Right atrium auricular region (tissue), 2 donors: ENCODE results near the gene INTS11. TPM values are rescaled to one million over a fixed set of nuclear protein-coding genes. Genes with fewer than 3 reads are reported as not detected.

ENCODE experiments used
- DNase-seq: peaks from one replicate; pipeline ENCODE4 v3.0.0-alpha.2; 2019; ENCODE audit warnings: low spot score
- H3K27ac ChIP-seq, 2 donors: fragments of 200-600 bp; sonication (generic); 1 replicate in 1 of 2; 2 replicates in 1 of 2; pipeline ENCODE4 v1.5.1; 2016 to 2019
- H3K27me3 ChIP-seq, 2 donors: fragments of 200-600 bp; sonication (generic); one replicate each; pipeline versions ENCODE4 v1.5.1 to v1.6.0; 2017 to 2019
- H3K36me3 ChIP-seq: fragments of 200-600 bp; sonication (generic); one replicate; pipeline ENCODE4 v1.5.1; 2016
- H3K4me1 ChIP-seq, 2 donors: fragments of 200-600 bp; sonication (generic); one replicate each; pipeline versions ENCODE4 v1.5.1 to v1.6.0; 2017 to 2019
- H3K4me3 ChIP-seq, 2 donors: fragments of 200-600 bp; sonication (generic); 1 replicate in 1 of 2; 2 replicates in 1 of 2; pipeline ENCODE4 v1.5.1; 2017 to 2019; ENCODE audit warnings: mild to moderate bottlenecking in 1 of 2, moderate library complexity in 1 of 2
- H3K9me3 ChIP-seq, 2 donors: fragments of 200-600 bp; sonication (generic); one replicate each; pipeline ENCODE4 v1.5.1; 2019
- CTCF ChIP-seq, 2 donors: fragments of 200-600 bp; sonication (generic); IDR thresholded peaks; one replicate each; pipeline ENCODE4 v1.5.1; 2019; ENCODE audit warnings: antibody characterized with exemption in 2 of 2
- total RNA-seq, 2 donors: library from RNA; depleted of rRNA; stranded (reverse); fragments of >200 nt; gene quantifications; one replicate each; pipeline ENCODE4 v1.1.0, GENCODE V29; 2016

Gene INTS11
- total RNA-seq, 2 donors from 2014 or later = 59.6 to 65.2 TPM

- Histone ChIP-seq H3K27ac (no peak overlapping the region), H3K9me3 (no peaks in the 10 kb centered on the region), H3K4me1 (peaks cover 0 to 11% of the 10 kb centered on the region in 2 donors), H3K27me3 (no peaks in the 10 kb centered on the region), H3K4me3 (no peak overlapping the region), H3K36me3 (peaks cover 34% of the 10 kb centered on the region)
- TF ChIP-seq CTCF (IDR thresholded peaks at IDR 0.05) = no peak
- no peak for DNase-seq
Measured at GRCh38 chr1:1335792-1336248, 11.4 kb upstream of the INTS11 start.

- DNase-seq = no peak
- H3K27ac ChIP-seq = no peak overlapping the region
- TF ChIP-seq CTCF (IDR thresholded peaks at IDR 0.05) = no peak
- no peaks in the 10 kb centered on the region for H3K27me3 ChIP-seq
- peaks cover 30% of the 10 kb centered on the region for H3K36me3 ChIP-seq
- peaks cover 0 to 17% of the 10 kb centered on the region in 2 donors for H3K4me1 ChIP-seq
- H3K9me3 ChIP-seq = no peaks in the 10 kb centered on the region
- H3K4me3 ChIP-seq = no peak overlapping the region
Measured at GRCh38 chr1:1335283-1335682, 10.8 kb upstream of the INTS11 start.

DNA sequence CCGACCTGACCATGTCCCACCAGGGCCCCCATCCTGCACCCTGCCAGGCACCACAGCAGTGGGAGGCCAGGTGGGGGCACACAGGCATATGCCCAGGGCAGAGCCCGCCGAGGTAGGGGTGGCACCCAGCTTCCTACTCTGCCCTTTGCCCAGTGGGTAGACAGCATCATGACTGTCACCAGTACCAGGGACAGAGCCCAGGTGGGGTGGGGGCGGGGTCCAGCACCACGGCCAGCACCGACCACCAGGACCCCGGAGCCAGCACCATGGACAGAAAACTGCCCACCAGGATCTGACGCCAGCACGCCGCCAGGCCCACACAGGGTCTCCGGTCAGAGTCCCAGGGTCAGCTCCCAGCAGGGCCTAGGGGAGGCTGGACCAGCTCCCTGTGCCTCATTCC lies 10.4 kb upstream of the INTS11 start:
- peaks cover 25% of the 10 kb centered on the region for H3K36me3 ChIP-seq
- TF ChIP-seq CTCF (IDR thresholded peaks at IDR 0.05) = no peak
- no peak for DNase-seq
- H3K4me1 ChIP-seq = peaks cover 0 to 21% of the 10 kb centered on the region in 2 donors
- H3K27me3 ChIP-seq = no peaks in the 10 kb centered on the region
- H3K4me3 ChIP-seq = no peak overlapping the region
- no peak overlapping the region for H3K27ac ChIP-seq
- H3K9me3 ChIP-seq = no peaks in the 10 kb centered on the region

- peaks cover 0 to 21% of the 10 kb centered on the region in 2 donors for H3K4me1 ChIP-seq
- H3K36me3 ChIP-seq = peaks cover 15% of the 10 kb centered on the region
- no peaks in the 10 kb centered on the region for H3K27me3 ChIP-seq
- no peak for TF ChIP-seq CTCF (IDR thresholded peaks at IDR 0.05)
- DNase-seq = no peak
- no peak overlapping the region for H3K4me3 ChIP-seq
- no peak overlapping the region for H3K27ac ChIP-seq
- H3K9me3 ChIP-seq = no peaks in the 10 kb centered on the region
Measured at GRCh38 chr1:1333551-1334241, 9.2 kb upstream of the INTS11 start.

DNA sequence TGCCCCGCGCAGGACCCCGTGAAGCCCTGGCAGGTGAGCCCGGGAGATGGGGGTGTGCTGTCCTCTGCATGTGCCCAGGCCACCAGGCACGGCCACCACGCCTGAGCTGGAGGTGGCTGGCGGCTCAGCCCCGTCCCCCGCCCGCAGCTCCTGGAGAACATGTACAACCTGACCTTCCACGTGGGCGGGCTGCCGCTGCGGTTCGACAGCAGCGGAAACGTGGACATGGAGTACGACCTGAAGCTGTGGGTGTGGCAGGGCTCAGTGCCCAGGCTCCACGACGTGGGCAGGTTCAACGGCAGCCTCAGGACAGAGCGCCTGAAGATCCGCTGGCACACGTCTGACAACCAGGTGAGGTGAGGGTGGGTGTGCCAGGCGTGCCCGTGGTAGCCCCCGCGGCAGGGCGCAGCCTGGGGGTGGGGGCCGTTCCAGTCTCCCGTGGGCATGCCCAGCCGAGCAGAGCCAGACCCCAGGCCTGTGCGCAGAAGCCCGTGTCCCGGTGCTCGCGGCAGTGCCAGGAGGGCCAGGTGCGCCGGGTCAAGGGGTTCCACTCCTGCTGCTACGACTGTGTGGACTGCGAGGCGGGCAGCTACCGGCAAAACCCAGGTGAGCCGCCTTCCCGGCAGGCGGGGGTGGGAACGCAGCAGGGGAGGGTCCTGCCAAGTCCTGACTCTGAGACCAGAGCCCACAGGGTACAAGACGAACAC lies 8.5 kb upstream of the INTS11 start:
- no peak overlapping the region for H3K4me3 ChIP-seq
- H3K4me1 ChIP-seq = peaks cover 0 to 21% of the 10 kb centered on the region in 2 donors
- peaks cover 14% of the 10 kb centered on the region for H3K36me3 ChIP-seq
- H3K9me3 ChIP-seq = no peaks in the 10 kb centered on the region
- no peak overlapping the region for H3K27ac ChIP-seq
- no peaks in the 10 kb centered on the region for H3K27me3 ChIP-seq
- TF ChIP-seq CTCF (IDR thresholded peaks at IDR 0.05) = no peak
- no peak for DNase-seq
